ACHN (cell line): ENCODE data around the gene PRSS33.

Experiments used
- DNase-seq: peaks from one replicate; pipeline ENCODE4 v3.0.0-alpha.2; 2015
- in situ Hi-C: cut with HindIII; loops from 2 replicates; pipeline ENCODE4 v1.10.0; 2017; ENCODE audit warnings: low sequenced_read_pairs, low pct_ligation_motif_present, low pct_unique_long_range_greater_than_20kb

The PRSS33 gene

DNA sequence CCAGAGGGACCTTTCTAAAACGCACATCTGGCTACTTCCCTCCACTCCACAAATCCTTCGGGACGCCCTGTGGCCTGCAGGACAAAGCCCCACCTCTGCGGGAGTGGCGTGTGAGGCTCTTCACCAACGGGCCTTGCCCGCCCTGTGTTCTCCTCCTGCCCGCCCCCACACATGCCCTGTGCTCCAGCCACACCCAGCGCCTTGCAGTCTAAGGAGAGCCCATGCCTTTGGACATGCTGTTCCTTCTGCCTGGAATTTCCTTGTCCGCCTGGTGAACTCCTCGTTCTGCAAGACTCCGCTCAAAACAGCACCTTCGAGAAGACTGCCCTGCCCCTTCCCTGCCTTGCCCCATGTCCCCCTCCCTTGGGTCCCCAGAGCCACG is 17.7 kb downstream of the PRSS33 start:
- in situ Hi-C loops: no loop called here

GRCh38 chr16:2769100-2769529 is 18.2 kb downstream of the PRSS33 start:
- in situ Hi-C loops: no loop called here
- DNase-seq: no peak

More for the DNA sequence above, 17.7 kb downstream of the PRSS33 start:
- no peak for DNase-seq

DNA sequence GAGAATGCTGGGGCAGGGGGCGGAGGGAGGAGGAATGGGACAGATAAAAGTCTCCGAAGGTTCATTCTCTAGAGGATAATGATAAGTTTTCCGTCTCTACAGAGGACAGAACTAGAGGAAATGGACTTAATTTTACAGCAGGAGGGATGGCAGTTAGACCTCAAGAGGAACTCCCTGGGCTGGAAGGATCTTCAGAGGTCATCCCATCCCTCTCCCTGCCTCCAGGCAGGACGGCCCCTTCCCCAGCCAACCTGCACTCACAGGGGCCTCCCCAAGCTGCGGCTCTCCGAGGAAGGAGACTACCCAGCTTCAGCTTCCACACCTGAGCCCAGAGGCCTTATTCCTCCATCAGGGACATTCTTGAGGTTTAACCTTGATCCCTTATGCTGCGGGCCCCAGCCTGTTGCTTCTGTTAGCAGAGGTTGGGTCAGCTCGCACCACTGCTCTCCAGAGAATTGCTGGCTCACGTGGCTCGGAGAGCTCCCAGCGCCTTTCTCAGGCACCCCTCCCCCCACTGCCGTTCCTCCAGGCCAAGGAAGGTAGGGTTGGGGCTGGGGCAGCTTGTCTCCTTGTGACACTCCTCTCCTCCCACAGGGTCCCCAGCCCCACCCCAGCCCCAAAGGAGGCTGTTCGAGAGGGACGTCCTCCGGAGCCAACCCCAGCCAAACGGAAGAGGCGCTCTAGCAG is 18.8 kb downstream of the PRSS33 start:
- DNase-seq: no peak
- in situ Hi-C loops: no loop called here

DNA sequence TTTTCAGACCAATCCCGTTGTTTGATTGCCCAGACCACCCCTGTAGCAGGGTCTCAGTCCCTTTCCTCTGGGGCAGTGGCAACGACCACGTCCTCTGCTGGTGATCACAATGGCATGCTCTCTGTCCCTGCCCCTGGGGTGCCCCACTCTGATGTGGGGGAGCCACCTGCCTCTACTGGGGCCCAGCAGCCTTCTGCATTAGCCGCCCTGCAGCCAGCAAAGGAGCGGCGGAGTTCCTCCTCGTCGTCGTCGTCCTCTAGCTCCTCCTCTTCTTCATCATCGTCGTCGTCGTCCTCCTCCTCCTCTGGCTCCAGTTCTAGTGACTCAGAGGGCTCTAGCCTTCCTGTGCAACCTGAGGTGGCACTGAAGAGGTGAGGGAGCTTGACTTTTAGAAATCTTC is 19.5 kb downstream of the PRSS33 start:
- in situ Hi-C loops: no loop called here
- DNase-seq: no peak

GRCh38 chr16:2767140-2767731 is 20.1 kb downstream of the PRSS33 start:
- in situ Hi-C loops: no loop called here
- no peak for DNase-seq

GRCh38 chr16:2766430-2767139 is 20.8 kb downstream of the PRSS33 start:
- in situ Hi-C loops: no loop called here
- no peak for DNase-seq

DNA sequence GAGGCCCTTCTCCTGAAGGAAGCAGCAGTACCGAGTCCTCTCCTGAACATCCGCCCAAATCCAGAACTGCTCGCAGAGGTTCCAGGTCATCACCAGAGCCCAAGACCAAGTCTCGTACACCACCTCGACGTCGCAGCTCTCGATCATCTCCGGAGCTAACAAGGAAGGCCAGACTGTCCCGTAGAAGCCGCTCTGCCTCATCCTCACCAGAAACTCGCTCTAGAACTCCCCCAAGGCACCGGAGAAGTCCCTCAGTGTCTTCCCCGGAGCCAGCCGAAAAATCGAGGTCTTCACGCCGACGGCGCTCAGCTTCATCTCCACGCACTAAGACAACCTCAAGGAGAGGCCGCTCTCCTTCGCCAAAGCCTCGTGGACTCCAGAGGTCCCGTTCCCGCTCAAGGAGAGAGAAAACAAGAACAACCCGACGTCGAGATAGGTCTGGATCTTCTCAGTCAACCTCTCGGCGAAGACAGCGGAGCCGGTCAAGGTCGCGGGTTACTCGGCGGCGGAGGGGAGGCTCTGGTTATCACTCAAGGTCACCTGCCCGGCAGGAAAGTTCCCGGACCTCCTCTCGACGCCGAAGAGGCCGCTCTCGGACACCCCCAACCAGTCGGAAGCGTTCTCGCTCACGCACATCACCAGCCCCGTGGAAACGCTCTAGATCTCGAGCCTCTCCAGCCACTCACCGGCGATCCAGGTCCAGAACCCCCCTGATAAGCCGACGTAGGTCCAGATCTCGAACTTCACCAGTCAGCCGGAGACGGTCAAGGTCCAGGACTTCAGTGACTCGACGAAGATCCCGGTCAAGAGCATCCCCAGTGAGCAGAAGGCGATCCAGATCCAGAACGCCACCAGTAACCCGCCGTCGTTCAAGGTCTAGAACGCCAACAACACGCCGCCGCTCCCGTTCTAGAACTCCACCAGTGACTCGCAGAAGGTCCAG is 21.6 kb downstream of the PRSS33 start:
- in situ Hi-C loops: no loop called here
- no peak for DNase-seq

DNA sequence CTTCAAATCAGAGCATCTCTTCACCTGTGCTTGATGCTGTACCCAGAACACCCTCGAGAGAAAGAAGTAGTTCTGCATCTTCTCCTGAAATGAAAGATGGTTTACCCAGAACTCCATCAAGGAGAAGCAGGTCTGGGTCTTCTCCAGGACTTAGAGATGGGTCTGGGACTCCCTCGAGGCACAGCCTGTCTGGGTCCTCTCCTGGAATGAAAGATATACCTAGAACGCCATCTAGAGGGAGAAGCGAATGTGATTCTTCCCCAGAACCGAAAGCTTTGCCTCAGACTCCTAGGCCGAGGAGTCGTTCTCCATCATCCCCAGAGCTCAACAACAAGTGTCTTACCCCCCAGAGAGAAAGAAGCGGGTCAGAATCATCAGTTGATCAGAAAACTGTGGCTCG is 22.6 kb downstream of the PRSS33 start:
- in situ Hi-C loops: no loop called here
- DNase-seq: no peak

- in situ Hi-C loops: no loop called here
Observed at GRCh38 chr16:2763173-2763572, 24.2 kb downstream of the PRSS33 start.

DNA sequence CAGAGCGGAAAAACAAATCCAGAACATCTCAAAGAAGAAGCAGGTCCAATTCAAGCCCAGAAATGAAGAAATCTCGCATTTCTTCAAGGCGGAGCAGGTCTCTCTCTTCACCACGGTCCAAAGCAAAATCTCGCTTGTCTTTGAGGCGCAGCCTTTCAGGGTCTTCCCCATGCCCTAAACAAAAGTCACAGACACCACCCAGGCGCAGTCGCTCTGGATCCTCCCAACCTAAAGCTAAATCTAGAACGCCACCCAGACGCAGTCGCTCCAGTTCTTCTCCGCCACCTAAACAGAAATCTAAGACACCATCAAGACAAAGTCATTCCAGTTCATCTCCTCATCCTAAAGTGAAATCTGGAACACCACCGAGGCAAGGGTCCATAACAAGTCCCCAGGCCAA is 24.6 kb downstream of the PRSS33 start:
- in situ Hi-C loops: no loop called here
- no peak for DNase-seq

More at GRCh38 chr16:2763173-2763572, 24.2 kb downstream of the PRSS33 start:
- no peak for DNase-seq

GRCh38 chr16:2761886-2762583 is 25.3 kb downstream of the PRSS33 start:
- DNase-seq: no peak
- in situ Hi-C loops: no loop called here

DNA sequence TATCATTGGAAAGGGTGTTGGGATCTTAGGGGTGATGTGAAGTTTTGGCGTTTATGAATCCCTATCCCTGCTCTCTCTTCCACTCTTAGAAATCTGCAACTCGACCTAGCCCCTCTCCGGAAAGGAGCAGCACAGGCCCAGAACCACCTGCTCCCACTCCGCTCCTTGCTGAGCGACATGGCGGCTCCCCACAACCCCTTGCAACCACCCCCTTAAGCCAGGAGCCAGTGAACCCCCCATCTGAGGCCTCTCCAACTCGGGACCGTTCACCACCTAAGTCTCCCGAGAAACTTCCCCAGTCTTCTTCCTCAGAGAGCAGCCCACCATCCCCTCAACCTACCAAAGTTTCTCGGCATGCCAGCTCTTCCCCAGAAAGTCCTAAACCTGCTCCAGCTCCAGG is 25.9 kb downstream of the PRSS33 start:
- DNase-seq: no peak

GRCh38 chr16:2757344-2757743 is 30.0 kb downstream of the PRSS33 start:
- in situ Hi-C loops: no loop called here
- DNase-seq: no peak

More for the DNA sequence above, 25.9 kb downstream of the PRSS33 start:
- in situ Hi-C loops: no loop called here

DNA sequence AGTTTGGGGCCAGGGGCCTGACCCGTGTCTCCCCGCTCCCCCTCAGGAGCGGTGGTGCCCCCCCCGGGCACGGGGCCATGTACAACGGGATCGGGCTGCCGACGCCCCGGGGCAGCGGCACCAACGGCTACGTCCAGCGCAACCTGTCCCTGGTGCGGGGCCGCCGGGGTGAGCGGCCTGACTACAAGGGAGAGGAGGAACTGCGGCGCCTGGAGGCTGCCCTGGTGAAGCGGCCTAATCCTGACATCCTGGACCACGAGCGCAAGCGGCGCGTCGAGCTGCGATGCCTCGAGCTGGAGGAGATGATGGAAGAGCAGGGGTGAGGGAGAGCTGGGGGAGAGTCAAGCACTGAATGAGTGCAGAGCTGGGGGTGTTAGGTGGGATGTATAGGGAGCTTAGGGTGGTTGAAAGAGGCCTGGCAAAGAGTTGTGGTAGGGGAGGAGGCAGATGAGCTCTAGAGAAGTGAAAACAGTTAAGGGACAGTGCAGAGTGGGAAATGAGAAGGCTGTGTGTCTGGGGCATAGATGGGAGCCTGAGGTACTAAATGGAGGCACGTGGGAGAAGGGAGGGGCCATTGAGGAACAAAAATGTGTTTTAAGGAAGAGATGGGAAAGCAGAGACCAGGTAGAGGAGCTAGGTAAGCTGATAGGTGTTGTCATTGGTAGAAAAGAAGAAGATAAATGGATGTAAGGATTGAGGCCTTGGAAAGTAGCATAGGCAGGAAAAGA is 30.9 kb downstream of the PRSS33 start:
- no peak for DNase-seq
- in situ Hi-C loops: no loop called here

DNA sequence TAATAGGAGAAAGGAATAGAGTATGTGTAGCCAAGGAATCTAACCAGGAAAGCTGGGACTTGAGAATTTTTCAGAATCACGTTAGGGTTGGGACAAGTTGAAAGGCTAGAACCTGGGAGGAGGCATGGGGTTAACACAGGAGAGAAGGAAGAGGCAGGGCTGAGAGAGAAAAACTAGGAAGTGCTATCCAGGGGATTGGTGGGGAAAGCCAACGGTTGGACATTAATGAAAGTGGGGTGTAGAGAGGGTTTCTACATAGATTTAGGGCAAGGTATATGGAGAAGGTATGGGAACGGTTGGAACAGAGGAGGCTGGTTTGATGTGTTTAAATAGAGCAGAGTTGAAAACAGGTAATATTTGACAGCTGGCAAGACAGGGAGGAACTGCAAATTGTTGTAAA is 32.2 kb downstream of the PRSS33 start:
- in situ Hi-C loops: no loop called here
- no peak for DNase-seq

- in situ Hi-C loops: no loop called here
- DNase-seq: peak; percentile 35
Observed at GRCh38 chr16:2753733-2754020, 33.7 kb downstream of the PRSS33 start.

DNA sequence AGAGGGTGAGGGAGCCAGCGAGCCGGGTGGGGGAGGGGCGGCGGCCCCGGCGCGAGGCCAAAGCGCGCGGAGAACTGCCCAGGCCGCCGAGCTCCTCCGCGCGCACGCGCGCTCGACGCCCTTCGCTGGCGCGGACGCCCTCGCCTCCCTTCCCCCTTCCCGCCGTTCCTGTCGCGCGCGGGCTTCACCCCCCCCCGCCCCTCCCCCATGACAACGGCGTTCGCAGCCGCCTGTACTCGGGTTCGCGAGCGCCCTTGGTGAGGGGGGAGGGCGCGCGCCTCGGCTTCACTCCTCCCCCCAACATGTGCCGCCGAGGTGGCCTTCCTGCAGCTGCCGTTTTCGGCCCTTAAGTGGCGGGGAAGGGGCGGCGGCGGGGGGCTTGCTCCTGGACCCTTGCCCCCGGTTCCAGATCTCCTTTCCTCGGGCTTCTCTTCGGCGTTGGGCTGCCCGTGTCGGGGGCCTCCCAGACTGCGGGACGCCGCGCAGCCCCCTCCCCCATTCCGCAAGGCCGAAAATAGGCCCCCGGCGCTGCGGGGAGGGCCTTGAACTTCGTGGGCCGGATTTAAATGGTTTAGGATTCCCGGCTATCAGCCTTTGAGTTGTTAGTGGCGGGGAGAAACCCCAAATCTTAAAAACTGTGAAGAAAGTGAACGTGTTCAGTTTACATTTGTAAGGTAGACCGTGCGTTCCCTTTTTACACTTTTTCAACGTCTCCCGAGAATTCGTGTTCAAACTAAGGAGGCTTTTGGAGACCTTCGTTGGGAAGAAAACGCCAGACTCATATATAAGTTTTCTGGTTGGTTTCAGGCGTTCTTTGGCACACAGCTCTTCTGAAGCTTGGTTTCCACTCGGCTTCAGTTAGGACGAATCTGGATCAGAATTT is 34.3 kb downstream of the PRSS33 start:
- in situ Hi-C loops: no loop called here
- peak; percentile 89 for DNase-seq
